Renal cortex interstitium (tissue), 11 donors: ENCODE measurements around the gene IL12RB2. TPM values are rescaled to one million over a fixed set of nuclear protein-coding genes. Genes with fewer than 3 reads are reported as not detected.

ENCODE experiments used
- DNase-seq, 11 donors: peaks; one replicate each; pipeline ENCODE4 v3.0.0-alpha.2; 2013; ENCODE audit warnings: low read depth in 9 of 11, low spot score in 4 of 11; ENCODE audit errors: extremely low read depth in 1 of 11
- polyA plus RNA-seq, 3 donors: library from polyadenylated mRNA; unstranded; fragments of 120-200 nt; gene quantifications; one replicate each; pipeline ENCODE4 v1.2.1, GENCODE V29; 2013; ENCODE audit not compliant: insufficient read length in 3 of 3

The IL12RB2 gene
- polyA plus RNA-seq, 3 donors = 0.53 to 0.75 (median 0.70) TPM

DNA sequence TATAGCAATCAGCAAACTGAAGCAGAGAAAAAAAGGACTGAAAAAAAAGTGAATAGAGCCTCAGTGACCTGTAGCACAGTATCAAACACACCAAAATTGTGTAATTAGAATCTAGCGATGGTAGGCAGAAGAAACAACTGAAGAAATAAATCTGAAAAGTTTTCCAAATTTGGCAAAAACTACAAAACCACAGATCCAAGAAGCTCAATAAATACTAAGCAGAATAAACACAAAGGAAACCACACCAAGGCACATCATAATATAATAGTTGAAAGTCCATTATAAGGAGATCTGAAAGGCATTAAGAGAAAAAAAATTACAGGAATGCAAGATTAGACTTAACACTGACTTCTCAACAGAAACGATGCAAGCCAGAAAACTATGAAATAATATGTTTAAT is 7.1 kb upstream of the IL12RB2 start:
- no peak for DNase-seq

DNA sequence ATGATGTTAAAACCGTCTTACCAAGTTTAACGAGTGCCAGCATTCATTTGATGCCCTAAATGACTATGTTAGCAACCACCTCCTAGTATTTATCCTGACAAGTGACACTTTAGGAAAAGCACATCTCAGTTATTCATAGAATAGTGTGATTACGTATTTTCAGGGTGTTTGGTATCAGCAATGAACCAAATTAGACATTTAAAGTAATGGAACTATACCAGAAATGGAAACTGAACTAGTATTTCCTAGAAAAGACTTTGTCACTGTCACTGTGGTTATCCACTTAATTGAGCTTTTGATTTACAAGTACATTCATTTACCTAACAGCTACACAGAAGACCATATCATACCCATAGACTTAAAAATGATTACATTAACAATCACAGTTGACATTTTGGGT is 3.6 kb upstream of the IL12RB2 start:
- no peak for DNase-seq

DNA sequence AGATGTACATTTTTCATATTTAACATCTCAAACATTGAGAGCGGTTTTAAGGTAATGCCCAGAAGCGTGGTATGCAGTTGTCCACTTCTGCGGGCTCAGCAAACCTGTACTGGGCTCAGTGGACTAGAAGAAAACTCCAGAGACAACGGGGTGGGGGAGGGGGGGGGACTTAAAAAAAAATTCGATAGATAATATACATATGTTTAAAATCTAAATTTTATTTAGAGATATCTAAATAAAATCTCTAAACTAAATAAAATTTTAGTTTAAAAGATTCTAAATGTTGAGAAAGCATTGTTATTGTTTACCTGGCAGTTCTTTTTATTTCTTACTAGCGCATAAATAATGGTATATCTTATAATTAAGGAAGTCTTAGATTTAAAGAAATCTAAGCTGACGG is 1.1 kb upstream of the IL12RB2 start:
- DNase-seq = no peak

DNA sequence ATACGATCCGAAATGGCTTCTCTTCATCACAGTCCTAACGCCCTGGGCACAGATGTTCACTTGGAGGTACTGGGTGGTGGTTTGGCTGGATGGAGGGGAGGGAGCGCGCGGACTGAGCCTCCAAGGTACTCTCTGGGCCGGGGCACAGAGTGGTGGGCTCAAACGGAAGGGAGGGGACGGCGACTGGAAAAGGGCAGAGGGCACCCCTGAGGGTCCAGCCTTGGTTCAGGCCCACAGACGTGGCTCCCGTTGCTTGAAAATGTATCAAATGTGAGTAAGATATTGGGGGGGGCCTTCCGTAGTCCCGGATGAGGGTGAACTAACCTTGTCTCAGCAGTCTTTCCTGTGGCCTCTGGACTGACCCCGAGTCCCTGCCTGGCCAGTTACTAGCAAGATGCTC is 463 bp downstream of the IL12RB2 start:
- no peak for DNase-seq

DNA sequence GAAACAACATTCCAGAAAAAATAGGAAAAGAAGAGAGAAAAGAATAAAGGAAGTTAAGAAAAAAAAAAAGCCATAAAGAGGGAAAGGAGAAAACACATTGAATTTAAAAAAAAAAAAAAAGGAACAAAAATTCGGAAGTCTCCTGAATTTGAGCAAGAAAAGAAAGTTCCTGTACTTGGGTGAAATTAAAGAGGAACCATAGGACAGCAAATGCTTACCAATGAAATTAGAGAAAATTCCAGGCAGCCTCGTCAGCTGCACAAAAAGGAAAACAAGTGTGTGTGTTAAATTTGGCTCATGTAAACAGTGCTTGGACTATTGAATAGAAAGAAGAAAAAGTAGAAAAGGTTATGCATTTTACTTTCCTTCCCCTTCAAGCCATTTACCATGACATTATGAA is 4.9 kb downstream of the IL12RB2 start:
- no peak for DNase-seq

DNA sequence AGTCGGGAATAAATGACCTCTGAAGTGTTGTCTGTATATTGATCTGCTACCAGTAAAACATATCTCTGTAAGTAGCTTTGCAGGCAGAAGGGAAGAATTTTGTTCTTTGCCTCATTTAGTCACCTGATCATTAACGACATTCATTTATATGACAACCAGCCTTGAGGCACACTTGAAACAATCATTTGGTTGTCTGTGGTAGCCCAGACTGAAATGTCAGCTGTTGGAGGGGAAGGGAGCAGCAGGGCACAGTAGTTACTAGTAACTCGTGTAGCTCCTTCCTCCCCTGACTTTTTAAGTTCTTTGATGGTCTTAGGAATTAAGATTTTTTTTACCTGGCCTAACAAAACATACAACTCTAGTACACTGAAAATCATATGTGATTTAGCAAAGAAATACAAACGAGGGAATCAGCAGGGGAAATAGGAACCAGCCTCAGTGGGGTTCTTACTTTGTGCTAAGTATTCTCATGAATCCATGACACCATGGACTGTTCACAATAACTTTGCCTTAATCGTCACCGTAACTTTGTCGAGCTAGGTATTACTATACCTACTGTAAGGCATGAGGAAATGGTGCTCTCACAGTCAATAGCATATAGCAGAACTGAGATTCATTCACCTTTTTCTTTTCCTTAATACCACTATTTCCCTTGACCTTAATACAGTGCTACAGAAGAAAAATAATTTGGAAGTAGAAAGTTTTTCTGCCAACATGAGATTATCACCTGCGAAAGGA is 6.4 kb downstream of the IL12RB2 start:
- DNase-seq = no peak

DNA sequence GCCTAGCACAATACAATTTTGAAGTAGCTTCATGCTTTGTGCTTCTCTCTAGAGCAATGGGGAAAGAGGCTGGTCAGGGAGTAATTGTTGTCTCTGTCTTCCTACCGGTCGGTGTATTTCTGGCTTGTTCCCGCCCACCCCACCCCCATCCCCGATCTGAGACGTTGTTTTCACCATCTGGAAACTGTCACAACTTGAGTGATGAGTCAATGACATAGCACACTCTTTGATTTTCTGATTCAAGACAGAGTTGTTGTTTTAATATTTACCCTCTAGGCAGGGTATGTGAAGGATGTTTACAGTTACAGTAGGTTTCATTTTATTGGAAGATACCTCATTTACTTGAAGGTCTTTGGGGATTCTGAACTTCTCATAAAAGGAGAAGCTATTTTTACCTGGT is 7.0 kb downstream of the IL12RB2 start:
- DNase-seq = no peak

DNA sequence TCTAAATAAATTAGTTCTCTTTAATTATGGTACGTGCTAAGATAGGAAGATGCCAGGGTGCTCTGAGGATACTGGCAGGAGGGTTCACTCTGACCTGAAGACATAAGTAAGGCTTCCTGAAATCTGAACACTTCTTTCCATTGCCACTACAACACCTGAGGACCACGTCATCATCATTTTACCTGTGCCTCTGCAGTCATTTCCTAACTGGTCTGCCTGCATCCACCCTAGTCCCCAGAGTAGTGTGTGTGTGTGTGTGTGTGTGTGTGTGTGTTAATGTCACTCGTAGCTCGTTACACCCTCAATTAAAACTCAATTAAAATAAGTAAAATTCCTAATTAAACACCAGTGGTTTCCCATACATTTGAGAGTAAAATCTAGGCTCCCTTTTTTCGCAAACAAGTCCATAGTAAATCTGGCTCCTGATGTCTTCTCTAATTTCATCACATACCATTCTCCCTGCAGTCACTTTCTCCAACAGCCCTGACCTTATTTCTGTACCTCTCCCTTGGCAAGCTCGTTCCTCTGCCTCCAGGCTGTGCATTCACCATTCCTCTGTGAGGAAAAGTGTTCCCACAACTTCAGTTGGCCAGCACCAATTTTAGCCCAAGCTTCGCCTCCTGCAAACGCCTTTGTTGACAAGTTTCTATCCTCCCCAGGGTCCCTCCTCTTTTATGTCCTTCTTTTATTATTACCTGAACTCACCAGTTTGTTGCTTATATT is 8.7 kb downstream of the IL12RB2 start:
- no peak for DNase-seq

DNA sequence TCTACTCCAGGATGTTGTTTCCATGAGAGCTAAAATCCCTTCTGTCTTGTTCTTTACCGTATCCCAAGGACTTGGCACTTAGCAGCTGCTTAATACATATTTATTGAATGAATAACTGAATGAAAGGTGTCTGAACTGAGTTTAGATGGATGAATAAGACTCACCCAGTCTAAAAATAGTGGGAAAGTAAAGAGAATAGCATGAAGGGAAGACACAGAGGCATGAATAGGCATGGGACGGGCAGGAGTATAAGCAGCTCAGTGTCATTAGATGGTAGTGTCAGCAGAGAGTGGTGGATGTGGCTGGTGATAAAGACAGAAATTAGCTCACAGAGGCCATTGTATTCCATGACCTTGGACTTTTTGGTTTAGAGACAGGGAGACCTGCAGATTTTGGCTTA is 9.2 kb downstream of the IL12RB2 start:
- DNase-seq = no peak

DNA sequence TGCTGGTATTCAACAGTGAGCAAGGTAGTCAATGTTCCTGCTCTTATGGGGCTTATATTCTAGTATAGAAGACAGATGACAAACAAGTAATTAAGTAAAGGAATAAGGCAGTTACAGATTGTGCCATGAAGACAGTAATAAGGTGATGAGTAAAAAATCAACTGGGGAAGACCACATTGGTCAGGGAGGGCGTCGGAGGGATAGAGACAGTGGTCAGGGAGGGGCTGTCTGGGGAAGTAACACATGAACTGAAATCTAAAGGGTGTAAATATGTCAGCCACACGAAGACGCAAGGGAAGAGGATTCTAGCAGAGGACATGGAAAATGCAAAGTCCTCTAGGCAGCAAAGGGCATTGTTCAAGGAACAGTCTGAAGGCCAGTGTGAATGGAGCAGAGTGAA is 10.1 kb downstream of the IL12RB2 start:
- no peak for DNase-seq

DNA sequence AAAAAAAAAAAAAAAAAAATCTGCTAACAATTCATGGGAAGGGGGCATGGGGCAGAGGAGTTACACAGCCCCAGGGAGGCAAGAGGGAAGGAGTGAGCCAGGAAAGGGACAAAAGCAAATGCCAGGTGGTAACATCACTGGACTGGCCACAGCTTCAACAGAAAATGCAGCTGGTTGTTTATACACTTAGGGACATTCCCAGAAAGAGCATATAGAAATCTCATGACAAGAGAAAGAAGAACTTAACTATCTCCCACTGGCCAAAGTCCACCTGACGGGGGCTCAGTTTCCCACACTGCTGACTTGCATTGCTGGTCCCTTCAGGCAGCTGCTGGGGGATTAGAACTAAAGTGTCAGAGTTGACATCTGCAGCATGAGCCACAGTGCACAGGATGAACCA is 14.8 kb downstream of the IL12RB2 start:
- DNase-seq = no peak

DNA sequence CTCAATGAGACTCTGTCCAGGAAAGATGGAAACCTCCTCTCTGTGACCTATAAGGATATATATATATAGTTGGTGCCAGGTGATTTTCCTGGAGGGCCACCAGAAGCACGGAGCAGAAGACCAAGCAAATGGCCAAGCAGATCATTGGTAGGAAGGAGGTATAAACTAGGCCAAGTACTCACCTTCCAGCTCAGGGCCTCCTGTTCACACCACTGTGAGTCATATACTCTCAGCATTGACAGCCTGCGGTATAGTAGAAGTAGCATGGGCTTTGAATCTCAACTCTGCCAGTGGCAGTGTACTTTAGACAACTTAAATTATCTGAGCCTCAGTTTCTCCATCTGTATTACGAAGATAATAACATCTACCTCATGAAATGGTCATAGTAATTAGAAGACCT is 15.4 kb downstream of the IL12RB2 start:
- no peak for DNase-seq

DNA sequence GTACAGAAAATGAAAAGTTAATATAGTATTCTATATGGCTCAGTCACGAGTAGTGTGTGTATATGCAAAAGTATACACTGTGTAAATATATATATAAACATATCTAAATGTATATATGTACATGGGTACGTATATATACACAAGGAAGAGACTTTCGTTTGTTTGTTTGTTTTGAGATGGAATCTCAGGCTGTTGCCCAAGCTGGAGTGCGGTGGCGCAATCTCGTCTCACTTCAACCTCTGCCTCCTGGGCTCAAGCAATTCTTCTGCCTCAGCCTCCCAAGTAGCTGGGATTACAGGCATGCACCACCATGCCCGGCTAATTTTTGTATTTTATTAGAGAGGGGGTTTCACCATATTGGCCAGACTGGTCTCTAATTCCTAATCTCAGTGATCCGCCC is 16.4 kb downstream of the IL12RB2 start:
- DNase-seq = no peak

DNA sequence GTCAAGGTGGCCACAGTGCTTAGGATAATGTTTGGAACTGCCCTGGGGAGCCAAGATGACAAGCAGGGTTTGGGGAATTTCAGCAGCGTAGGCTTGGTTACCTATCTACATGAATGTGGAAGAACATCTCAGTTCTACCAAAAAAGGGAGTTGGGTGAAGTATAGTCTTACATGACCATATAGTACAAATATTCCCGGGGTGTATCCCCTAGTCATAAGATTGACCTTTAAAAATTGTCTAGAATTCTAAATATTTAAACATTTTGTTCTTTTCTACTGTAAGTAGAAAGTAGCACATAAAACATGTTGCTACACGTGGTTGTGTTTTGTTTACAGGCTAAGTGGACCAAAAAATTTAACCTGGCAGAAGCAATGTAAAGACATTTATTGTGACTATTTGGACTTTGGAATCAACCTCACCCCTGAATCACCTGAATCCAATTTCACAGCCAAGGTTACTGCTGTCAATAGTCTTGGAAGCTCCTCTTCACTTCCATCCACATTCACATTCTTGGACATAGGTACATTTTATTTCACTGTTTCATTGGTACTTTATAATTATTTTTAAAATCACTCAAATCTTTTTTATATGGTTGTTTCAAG is 20.3 kb downstream of the IL12RB2 start:
- no peak for DNase-seq

DNA sequence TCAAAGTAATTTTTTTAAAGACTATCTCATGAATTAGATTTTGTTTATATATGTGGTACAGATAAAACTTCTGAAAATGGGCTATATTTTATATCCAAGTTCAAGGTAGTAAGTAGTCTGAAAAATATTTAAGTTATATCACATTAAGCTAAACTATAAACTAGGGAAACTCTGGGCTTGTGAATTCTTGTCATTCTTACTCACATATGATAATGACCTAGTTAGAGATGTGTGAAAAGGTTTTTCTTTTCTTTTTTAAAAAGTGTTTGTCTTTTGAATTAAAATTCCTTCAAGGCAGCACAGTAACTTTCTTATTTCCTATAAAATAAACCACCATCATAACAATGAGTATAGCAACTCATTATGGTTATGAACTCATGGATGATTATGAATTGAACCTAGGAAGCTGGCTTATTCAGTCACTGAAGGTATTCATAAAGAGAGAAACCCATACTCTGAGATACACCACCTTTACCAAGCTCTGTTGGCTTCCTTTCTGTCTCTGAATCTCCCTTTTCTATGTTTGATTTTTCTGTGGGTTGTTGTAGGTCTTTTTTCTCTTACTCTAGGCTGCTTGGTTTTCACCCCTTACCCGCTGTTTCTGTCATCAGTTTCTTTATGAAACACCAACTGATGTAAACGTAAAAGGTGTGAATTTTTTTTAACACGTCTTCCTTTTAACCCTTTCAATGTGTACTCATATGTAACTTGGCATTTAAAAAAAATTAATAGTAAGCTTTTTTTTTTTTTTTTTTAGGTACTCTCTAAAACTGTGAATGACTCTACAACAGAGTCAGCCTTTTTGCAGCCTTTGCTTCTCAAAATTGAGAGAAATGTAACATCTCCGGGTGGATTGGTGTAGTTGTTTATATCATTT is 25.2 kb downstream of the IL12RB2 start:
- no peak for DNase-seq

DNA sequence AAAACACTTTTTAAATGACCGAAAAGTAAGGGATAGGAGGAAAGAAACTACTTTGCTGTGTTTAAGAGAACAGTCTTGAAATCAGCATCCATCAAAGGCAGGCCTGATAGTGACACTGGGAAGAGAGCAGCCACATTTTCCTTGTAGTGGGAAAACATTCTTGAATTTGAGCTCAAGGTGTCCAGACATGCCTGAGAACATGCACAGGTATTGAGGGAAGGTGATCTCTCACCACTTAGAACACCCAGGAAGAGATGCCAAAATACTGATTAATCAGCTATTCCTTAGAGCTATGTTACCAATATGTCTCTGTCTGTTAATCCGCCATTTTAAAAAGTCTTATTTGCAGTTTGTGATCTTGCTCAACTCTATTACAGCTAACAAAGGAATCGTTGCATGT is 25.9 kb downstream of the IL12RB2 start:
- no peak for DNase-seq

DNA sequence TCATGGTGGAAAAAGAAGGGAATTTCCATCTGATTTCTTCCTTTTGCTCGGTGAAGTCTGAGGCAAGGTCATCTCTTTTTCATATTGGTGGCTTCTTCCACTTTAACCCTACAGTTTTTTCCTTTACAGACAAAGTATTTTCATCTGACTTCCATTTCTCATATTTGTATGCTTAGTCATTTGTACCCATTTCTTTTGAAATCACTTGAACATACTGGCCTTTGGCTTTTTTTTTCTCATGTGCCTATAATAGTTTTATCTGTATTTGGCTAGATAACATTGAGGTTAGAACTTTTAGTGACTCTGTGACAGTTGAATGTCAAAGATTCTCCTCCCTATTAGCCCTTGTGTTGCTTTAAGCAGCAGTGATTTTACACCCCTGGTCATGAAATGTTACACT is 27.7 kb downstream of the IL12RB2 start:
- DNase-seq = no peak

DNA sequence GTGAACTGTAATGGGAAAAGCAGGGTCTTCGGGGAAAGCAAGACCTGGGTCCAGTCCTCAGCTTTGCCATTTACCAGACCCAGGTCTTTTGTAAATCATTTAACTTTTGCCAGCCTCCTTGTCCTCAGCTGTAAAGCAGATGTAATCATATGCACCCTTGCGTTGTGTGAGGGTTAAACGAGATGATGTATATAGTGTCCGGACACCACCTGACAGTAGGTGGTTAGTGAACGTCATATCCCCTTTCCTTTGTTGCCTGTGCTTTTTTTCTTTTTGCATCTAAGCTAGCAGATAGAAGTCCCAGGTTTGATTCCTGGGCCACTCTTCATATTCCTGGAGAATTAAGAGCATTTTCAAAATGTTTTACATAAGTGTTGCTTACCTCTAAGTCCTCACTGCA is 28.5 kb downstream of the IL12RB2 start:
- no peak for DNase-seq

DNA sequence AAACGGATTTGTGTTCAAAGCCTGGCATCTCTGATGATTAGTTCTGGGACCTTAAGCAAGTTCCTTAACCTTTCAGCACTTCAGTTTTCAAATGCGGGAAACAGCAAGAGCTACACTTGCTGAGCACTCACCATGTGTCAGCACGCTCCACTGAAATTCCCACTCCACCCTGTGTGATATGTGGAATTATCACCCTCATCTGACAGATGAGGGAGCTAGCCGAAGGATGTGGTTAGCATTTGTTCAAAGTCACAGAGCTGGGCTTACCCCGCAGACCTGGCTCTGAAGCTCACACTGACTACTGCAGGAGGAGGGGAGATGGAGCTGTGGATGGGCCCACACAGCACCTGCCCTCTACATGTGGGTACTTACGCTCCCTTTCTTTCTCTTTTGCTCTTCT is 29.1 kb downstream of the IL12RB2 start:
- DNase-seq = no peak

DNA sequence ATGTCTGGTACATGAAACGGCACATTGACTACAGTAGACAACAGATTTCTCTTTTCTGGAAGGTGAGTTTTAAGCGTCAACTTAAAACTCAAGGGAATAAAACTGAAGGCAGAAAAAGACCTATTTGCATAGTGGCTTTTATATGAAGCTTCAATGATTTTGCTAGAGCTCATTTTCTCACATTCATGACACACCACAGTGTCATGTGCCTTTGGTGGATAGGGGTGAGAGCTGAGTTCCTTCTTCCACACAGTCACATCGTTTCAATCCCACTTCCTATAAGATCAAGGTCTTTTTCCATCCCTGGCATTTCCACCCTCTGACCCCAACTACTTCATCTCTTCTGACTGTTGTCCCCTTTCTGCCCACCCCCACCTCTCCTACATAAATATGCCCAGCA is 31.0 kb downstream of the IL12RB2 start:
- no peak for DNase-seq
